ENCODE results near the gene GRB14.
A peak's percentile ranks its signal among the peaks of the same experiment; 100 is the strongest.
"Not testable (repeated sequence)": the region's sequence is repeated elsewhere in the genome, so short reads cannot be mapped to it uniquely, and the experiment has no call there.

GRB14 gene

DNA sequence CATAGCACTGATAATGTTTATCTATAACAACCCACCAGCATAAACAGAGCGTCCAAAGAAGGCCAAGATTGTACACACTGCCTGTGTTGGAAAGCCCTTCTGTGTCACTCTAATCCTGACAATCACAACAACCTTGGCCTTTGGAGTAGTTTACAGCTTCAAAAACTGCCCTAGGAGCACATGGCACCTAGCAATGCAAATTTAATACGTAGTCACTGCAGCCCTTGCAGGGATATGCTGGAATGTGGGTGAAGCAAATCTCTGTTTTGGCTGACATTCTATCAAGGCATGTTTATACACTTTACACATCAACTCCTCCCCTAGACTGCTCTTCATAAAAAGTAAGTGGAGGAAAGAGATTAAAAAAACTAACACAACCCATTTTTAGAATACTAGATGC lies 66.8 kb downstream of the GRB14 start:
- no peak for DNase-seq

DNA sequence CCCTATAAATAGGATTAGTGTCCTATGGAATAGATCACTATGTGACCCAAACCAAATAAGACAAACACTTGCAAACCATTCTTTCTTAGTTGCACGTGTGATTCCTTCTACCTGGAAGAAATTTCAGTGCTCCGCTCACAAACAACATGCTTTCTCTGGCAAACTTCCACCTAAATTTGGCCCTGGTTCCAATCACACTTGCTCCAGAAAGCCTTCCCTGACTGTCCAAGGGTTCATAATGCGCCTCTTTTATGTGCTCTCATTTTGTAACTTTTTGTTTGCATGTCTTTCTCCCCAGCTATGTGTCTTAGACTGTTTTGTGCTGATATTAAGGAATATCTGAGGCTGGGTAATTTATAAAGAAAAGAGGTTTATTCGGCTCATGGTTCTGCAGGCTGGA lies 69.8 kb downstream of the GRB14 start:
- DNase-seq: no peak

DNA sequence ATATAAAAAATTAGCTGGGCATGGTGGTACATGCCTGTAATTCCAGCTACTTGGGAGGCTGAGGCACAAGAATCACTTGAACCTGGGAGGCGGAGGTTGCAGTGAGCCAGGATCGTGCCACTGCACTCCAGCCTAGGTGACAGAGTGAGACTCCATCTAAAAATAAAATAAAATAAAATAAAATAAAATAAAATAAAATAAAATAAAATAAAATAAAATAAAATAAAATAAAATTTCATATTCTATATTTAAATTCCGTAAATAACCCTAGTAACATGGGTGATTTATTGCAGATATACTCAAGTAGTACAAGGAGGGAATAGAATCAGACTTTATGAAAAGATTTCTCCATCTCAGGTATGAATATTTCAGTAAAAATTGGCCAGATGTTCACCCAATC lies 71.6 kb downstream of the GRB14 start:
- not testable (repeated sequence) for DNase-seq

DNA sequence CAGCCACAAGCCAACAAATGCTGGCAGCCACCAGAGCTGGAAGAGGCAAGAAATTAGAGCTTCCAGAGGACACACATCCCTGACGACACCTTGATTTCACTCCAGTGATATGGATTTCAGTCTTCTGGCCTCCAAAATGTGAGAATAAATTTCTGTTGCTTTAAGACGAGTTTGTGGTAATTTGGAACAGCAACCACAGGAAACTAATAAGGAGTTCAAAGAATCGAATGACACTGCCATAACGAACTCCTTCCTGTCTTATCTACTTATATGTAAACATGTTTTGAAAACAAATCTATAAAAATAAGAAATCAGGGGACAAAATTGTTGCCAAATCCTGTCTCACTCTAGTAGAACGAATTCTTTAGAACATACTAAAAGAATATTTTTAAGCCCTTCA lies 75.8 kb downstream of the GRB14 start:
- no peak for DNase-seq

DNA sequence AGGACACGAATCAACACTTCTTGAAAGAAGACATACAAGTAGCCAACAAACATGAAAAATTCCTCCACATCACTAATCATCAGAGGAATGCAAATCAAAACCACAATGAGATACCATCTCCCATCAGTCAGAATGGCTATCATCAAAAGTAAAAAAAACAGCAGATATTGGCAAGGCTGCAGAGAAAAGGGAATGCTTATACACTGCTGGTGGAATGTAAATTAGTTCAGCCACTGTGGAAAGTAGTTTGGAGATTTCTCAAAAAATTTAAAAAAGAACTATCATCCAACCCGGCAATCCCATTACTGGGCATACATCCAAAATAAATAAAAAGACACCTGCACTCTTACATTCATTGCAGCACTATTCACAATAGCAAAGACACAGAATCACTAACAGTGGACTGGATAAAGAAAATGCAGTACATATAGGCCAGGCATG lies 78.7 kb downstream of the GRB14 start:
- no peak for DNase-seq

DNA sequence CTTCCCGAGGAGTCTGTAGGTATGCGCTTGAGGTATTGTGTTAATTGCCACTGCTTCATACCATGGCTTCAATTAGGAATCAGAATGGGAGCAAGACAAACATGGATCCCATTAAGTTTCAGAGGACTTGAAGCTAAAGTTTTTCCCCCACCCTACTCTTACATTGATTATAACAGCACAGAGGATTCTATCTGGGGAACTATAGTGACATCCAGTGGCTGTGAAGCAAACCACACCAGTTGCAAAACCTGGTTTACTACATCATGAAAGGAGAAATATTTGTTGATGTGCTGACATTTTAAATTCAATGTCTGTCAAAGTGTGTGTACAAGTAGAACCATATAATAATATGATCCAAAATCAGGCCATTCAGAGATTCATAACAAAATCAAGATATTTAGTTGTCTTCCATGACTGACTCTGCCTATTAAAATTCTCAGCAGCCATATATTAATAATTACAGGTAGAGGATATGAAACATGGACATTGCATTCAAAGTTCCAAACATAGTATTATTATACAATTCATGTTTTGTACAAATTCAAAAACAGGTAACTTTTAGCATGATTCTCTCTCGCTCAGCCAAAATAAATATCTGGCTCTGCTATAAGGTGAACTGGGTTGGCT lies 82.9 kb downstream of the GRB14 start:
- peak in 1 of 2 experiments; percentile 37 for DNase-seq

DNA sequence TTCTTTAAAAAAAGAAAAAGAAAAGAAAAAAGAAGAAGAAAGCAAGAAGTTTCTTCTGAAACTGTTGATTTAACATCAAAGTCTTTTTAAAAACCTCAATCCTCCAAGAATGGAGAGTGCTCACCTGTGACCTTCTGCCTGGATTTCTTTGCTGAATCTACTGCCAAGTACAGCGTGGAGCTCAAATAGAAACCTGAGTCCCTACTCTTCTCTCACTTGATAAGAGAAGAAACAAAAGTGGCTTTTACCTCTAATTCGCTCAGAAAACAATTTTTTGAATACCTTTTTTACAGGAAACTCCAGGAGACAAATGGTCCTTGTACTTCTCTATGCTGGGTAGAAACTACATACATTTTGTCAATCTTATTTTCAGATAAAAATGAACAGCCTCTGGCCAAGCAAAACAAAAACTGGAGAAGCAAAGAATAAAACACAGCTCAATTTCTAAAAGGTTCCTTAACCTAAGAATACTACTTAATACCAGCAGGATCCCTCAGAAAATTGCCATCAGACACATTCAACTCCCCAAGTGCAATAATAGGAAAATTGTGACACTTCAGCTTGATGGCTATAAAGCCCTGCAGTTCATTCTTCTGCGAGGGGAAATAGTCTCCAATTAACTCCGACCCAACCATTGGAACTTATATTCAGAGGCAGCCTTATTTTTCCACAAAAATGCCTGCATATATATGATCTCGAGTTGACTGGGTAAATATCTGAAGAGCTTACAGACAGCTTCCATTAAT lies 85.8 kb downstream of the GRB14 start:
- no peak for DNase-seq

DNA sequence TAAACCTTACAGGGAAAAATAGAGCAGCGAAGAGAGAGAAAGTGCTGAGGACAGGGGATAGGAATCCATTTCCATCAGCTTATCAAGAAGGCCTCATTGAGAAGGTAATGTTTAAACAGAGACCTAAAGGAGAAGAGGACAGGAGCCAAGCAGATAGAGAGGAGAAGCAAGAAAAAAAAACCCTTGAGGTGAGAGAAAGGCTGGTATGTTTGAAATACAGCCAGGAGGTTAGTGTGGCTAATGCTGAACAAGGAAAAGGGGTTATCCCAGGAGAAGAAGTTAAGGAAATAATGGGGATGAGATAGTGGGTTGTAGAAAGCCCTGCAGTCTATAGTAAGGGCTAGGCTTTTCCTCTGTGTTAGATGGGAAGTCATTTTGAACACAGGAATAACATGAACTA lies 90.8 kb downstream of the GRB14 start:
- DNase-seq: no peak

DNA sequence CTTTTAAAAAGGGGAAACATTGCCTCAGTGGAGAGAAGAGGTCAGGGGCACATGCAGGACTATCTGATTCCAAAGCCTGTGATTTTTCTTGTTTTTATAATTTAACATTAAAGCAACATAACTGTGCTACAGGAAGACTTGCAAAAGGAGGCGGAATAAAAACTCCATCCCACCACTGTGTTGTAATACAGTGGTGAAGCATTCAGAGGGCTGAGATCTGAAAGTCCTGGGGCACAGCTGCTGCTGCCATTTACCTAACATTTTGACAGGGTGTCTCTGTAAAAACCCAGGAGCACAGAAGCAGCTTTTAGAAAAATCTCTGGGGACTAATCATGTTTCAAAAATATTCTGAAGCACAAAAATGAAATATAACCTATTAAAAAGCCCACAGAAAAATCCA lies 97.6 kb downstream of the GRB14 start:
- no peak for DNase-seq

DNA sequence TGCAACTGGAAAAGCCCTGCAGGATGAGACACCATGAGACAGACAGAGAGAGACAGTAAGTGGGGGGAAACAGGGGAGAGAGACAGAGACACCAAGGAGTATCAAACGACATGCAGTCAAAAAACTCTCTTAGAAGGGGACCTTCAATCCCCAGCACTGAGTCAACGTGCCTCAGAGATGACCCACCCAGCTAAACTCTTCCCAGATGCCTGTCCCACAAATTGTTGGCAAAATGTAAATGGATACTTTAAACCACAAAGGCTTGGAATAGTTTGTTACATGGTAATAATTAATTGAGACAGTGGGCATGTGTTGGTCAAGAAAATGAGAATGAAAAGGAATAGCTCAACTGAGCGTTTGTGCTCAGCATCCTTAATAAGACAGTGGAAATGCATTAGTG lies 98.3 kb downstream of the GRB14 start:
- no peak for DNase-seq

DNA sequence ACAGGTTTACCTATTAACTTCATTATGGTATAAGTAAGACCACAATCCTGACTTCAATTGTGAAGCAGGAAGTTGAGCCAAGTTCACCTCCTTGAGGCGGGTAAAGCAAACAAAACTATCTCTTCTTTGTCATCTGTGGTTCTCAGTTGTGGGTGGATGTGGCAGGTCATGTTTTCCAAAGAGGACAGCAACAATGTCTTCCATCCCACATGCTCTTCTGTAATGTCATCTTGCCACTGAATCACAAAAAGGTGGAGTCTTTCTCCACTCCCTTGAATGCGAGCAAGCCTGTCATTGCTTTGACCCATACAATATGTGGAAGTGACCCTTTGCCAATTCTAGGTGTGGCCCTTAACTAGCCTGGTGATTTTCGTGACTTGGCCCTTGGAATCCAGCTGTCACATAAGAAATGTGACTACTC lies 98.7 kb downstream of the GRB14 start:
- DNase-seq: no peak

DNA sequence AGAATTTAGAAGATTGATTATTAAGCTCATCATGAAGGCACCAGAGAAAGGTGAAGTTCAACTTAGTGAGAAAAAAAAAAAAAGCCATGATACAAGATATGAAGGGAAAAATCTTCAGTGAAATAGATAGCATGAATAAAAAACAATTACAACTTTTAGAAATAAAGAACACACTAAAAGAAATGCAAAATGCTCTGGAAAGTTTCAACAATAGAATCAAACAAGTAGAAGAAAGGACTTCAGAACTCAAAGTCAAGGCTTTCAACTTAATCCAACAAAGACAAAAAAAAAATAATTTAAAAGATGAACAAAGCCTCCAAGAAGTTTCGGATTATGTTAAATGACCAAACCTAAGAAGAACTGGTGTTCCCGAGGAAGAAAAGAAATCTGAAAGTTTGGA lies 105.5 kb downstream of the GRB14 start:
- DNase-seq: no peak

DNA sequence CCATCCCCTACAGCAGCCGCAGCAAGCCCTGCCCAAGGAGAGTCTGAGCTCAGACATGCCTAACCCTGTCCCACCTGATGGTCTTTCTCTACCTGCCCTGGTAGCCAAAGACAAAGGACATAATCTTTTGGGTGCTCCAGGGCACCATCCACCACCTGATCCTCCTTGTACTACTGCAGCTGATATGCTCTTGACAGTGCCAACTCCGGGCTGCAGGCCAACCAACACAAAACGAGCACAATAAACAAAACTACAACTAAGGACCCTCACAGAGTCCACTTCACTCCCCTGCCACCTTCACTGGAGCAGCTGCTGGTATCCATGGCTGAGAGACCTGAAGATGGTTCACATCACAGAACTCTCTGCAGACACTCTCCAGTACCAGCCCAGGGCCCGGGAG lies 106.3 kb downstream of the GRB14 start:
- DNase-seq: no peak

DNA sequence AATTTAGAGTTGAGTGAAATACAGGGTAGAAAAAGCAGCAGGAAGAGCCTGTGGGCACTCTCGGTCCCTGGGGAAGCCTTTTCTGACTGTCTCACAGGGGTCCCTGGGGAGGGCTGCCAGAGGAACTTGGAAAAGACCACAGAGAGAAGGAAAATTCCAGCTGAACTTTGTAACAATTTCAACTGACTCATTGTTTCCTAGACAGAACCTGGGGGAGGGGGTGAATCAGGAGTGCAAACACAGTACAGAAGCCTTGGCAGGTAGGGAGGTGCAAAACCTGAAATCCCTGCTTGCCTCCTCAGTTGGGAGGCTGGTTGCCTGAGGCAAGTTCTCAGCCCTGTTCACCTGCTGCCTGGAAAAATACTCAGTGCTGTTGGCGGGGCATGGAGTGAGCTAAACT lies 106.8 kb downstream of the GRB14 start:
- no peak for DNase-seq

DNA sequence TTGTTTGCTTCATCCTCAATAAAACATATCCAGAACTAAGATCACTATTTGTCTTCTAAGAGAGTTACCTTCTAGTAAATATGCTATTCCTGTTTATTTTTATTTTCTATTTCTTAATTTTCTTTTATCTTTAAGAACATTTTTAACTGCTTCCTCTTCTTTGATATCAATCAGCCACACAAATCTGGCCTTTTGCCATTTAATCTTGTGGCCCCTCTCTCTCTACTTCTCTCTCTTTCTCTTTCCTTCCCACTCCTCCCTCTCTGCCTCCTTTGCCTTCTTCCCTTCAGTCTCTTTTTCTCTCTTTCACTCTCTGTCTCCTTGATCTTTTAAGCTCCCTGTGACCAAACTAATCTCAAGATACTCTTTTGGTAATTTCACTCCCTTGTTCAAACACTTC lies 108.4 kb downstream of the GRB14 start:
- no peak for DNase-seq

DNA sequence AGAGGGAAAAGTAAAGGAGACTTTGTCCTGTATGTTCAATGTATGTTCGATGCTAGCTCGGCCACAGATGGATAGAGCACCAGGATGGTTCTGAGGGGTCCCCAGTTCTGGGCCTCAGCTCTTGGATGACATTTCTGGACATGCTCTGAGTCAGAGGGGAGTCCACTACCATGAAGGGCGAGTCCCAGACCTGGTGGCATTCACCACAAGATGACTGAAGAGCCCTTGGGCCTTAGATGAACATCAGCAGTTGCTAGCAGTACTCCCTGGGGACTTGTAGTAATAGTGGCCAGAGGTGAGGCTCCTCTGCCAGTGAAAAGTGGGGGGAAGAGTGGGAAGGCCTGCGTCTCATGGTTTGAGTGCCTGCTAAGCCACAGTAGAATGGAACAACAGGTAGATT lies 109.5 kb downstream of the GRB14 start:
- no peak for DNase-seq

DNA sequence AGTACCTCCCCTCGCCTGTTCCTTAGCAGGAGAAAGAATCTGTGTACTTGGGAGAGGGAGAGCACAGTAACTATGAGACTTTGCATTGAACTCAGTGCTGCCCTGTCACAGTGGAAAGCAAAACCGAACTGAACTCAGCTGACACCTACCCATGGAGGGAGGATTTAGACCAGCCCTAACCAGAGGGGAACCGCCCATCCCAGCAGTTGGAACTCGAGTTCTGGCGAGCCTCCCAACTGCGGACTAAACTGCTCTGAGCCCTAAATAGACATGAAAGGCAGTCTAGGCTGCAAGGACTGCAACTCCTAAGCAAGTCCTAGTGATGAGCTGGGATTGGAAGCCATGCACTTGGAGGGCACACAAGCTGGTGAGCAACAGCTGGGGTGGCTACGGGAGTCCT lies 110.4 kb downstream of the GRB14 start:
- peak in 1 of 2 experiments; percentile 4 for DNase-seq

DNA sequence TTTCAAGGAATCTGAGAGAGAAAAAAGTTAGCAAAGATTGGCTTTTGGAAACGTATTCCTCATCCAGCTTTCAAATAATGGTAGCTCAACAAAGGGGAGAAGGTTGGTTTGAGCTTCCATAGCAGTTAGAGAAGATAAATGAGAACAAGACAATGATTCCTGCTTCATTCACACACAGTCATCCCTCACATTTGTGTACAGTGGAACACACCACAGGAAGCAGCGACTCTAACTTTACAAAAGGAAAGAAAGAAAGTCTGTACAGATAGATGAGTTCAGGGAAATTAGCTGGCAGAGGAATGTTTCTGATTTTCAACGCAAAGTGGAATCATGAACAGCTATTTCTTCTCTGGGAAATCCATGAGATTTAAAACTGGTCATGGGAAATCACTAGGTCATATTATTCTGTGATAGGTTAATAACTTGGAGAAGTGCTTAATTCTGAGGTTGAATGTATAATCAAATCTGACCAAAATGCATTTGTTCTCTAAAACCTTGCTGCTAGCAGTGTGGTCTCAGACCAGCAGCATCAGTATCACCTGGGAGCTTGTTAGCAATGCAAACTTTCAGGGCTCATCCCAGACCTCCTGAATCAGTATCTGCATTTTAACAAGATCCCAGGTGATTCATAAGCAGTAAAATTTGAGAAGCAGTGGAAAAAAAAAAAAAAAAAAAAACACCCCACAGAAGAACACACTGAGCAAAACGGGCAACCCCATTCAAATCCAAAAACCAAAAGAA lies 112.0 kb downstream of the GRB14 start:
- no peak for DNase-seq

DNA sequence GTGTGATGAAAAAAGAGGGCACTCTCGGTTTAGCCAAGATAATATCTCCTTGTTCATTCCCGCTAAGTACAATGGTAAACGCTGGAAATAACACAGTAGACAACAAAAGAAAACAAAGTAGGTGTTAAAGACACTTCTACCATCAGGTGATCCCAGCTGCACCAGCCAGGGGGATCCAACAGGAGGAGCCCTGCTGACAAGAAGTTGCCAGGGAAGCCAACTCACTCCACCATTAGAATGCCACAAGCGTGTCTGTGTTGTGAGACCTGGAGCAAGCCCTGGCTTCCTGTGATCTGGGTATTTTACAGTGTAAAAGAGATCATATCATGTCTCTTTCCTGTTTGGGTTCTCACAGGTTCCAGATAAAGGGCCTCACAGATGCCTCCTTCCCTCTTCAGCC lies 117.0 kb downstream of the GRB14 start:
- DNase-seq: no peak

DNA sequence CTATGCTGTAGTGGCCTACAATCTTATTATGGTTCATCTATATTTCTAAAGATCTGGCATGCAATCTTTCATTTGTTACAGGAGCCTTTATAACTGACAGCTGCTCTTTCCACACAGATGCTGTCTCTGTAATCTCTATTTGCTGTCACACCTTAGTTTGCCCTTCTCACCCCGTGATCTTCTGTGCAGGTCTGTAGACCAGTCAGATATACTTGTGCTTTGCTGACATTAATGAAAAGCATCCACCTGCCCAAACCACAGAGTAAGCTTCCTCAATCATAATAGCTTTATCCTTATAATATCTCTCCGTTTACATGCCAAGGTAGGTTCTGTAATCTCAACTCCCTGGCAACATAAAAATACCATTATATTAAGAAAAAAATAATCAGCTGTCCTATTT lies 122.4 kb downstream of the GRB14 start:
- peak in 1 of 2 experiments; percentile 1 for DNase-seq

DNA sequence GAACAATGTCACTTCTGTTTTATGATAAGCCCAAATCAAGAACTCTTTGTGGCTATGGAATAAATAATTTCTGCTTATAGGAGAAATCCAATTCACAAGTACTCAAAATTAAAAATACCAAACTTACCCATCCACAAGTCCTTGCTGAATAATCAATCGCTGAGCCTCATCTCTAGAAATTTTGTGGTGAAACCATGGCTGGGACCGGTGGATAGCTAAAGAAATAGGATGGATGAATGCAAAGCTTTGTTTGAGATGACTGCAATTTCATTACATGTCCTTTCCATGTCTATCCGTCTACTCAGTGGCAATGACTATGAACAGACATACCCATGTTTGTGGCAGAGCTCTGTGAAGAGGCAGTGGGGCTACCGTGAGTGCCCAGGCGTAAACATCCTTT lies 124.4 kb downstream of the GRB14 start:
- DNase-seq: no peak

DNA sequence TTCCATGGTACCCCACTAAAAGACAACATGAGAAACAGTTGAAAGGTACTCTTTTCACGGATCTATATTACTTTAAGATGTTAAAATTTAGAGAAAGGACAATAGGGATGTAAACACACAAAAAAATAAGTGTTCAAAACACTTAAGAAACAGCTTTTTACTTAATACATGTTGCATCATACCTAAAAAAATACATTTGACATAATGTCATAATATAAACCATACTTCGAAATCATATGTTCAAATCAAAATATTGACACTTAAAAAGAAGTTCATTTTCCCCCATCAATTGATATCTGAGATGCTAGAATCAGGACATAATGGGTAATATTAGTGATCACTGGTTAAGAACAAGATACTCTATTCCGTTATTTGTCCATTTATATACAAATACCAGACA lies 124.9 kb downstream of the GRB14 start:
- DNase-seq: no peak

DNA sequence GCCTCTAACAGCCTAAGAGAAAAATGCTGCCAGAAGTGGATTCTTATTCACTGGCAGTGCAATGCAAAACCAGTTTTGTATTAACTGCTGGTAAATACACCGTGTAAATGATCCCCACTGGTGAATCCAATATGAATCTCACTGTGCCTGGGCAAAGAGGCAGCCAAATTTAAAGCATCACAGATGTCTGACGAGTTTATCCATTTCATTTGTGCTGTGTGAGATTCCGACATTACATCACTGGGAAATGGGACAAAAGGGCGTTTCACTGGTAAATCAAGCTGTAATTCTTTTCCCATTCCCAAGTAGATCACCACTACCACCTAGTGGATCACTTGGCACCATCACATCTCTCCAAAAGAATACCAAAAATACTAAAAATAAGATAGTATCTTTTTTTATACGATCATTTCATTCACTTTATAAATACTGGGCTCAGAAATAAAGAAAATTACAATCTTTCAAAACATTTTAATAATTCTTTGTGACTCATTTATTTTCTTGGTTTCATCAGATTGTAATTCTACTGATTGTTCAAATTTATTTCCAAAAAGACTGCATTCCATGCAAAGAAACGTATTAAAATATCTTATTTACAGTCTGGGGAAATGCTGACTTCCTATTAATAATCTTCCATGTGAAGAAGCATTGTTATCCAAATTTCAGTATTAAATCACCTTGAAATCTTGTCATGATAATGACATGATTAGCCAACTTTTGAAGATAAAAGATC lies 125.6 kb downstream of the GRB14 start:
- peak; percentile 11 to 56 for DNase-seq
